GM12878 (cell line): Measurements from ENCODE around the gene STAT5A. TPM values are rescaled to one million over a fixed set of nuclear protein-coding genes. Genes with fewer than 3 reads are reported as not detected.
A peak's percentile ranks its signal among the peaks of the same experiment; 100 is the strongest.

Experiments used
- ATF2 ChIP-seq: IDR thresholded peaks from 2 replicates; pipeline ENCODE4 v1.6.1; 2012; ENCODE audit warnings: low read length, inconsistent platforms
- BCL11A ChIP-seq: IDR thresholded peaks from 2 replicates; pipeline ENCODE4 v1.6.1; 2011; ENCODE audit warnings: low read depth, low read length
- BHLHE40 ChIP-seq, 2 experiments: fragments of 450-650 bp in 1 of 2; IDR thresholded peaks; 2 replicates each; pipeline ENCODE4 v1.6.1; 2011 to 2017; ENCODE audit warnings: low read depth in 2 of 2, borderline replicate concordance in 1 of 2, improper control_type of control experiment in 1 of 2, low read length in 1 of 2, mild to moderate bottlenecking in 1 of 2
- NR2C2 ChIP-seq: IDR thresholded peaks from 2 replicates; pipeline ENCODE4 v1.6.1; 2011; ENCODE audit warnings: borderline replicate concordance, low read depth; ENCODE audit not compliant: control insufficient read depth, insufficient read length
- SIN3A ChIP-seq: IDR thresholded peaks from 2 replicates; pipeline ENCODE4 v1.6.1; 2012; ENCODE audit warnings: low read depth, low read length, improper control_type of control experiment
- STAT1 ChIP-seq: fragments of 450-650 bp; conservative IDR thresholded peaks from 2 replicates; pipeline ENCODE4 v1.6.1; 2014; ENCODE audit warnings: antibody characterized with exemption, mild to moderate bottlenecking
- ZBTB40 ChIP-seq: fragments of 450-650 bp; IDR thresholded peaks from 2 replicates; pipeline ENCODE4 v1.6.1; 2016; ENCODE audit warnings: mild to moderate bottlenecking, moderate library complexity, borderline replicate concordance
- polyA plus RNA-seq, 11 experiments: library from polyadenylated mRNA; depleted of rRNA in 4 of 11; unstranded in 6 of 11; stranded (reverse) in 5 of 11; fragments of >200 nt; fragmentation: Nextera tagmentation in 4 of 11; fragmentation: Illumina TruSeq in 1 of 11; extraction: Ambion mirVana in 4 of 11; extraction: Trizol in 1 of 11; gene quantifications; 1 replicate in 1 of 11; 2 replicates in 10 of 11; pipeline versions ENCODE4 v1.2.1 to v1.2.3, GENCODE V29; 2011 to 2016; ENCODE audit warnings: inconsistent platforms in 2 of 11, missing spikeins in 2 of 11, low read depth in 1 of 11
- total RNA-seq, 4 experiments: library from RNA; depleted of rRNA in 3 of 4; stranded (reverse); fragments of >200 nt in 3 of 4; fragmentation: Illumina TruSeq in 1 of 4; extraction: Trizol in 1 of 4; gene quantifications; 2 replicates each; pipeline versions ENCODE4 v1.2.1 to v1.2.3, GENCODE V29; 2013 to 2021
- TF ChIP-seq, protein P1 (sequence below): fragments of 150-350 bp; IDR thresholded peaks from 2 replicates; pipeline ENCODE4 v1.6.1; 2016; ENCODE audit warnings: low read depth, low read length
- TF ChIP-seq, protein P2 (sequence below): IDR thresholded peaks from 2 replicates; pipeline ENCODE4 v1.6.1; 2011; ENCODE audit warnings: mild to moderate bottlenecking, low read depth, low read length, moderate library complexity; ENCODE audit not compliant: insufficient replicate concordance
- TF ChIP-seq, protein P3 (sequence below): fragments of 450-650 bp; IDR thresholded peaks from 2 replicates; pipeline ENCODE4 v1.6.1; 2016; ENCODE audit warnings: mild to moderate bottlenecking
- TF ChIP-seq, protein P4 (sequence below): IDR thresholded peaks from 2 replicates; pipeline ENCODE4 v1.6.1; 2011; ENCODE audit warnings: borderline replicate concordance, low read depth, mild to moderate bottlenecking, moderate library complexity, low read length; ENCODE audit not compliant: insufficient read depth, poor library complexity, severe bottlenecking
- TF ChIP-seq, protein P5 (sequence below): fragments of 450-650 bp; formaldehyde crosslinking; IDR thresholded peaks from 2 replicates; pipeline ENCODE4 v1.5.0; 2022; ENCODE audit warnings: mild to moderate bottlenecking, missing genetic modification characterization

STAT5A gene
- total and polyA plus RNA-seq, 10 of the 15 experiments (the other 5 are each of a cell fraction or from before 2014, with no cell fraction given), result 14.8 to 86.4 (median 41.5) TPM

- TF ChIP-seq, protein P1, sequence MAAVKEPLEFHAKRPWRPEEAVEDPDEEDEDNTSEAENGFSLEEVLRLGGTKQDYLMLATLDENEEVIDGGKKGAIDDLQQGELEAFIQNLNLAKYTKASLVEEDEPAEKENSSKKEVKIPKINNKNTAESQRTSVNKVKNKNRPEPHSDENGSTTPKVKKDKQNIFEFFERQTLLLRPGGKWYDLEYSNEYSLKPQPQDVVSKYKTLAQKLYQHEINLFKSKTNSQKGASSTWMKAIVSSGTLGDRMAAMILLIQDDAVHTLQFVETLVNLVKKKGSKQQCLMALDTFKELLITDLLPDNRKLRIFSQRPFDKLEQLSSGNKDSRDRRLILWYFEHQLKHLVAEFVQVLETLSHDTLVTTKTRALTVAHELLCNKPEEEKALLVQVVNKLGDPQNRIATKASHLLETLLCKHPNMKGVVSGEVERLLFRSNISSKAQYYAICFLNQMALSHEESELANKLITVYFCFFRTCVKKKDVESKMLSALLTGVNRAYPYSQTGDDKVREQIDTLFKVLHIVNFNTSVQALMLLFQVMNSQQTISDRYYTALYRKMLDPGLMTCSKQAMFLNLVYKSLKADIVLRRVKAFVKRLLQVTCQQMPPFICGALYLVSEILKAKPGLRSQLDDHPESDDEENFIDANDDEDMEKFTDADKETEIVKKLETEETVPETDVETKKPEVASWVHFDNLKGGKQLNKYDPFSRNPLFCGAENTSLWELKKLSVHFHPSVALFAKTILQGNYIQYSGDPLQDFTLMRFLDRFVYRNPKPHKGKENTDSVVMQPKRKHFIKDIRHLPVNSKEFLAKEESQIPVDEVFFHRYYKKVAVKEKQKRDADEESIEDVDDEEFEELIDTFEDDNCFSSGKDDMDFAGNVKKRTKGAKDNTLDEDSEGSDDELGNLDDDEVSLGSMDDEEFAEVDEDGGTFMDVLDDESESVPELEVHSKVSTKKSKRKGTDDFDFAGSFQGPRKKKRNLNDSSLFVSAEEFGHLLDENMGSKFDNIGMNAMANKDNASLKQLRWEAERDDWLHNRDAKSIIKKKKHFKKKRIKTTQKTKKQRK, result no peak
- TF ChIP-seq SIN3A (no peak), STAT1 (no peak), NR2C2 (no peak), ATF2 (no peak), BCL11A (no peak), ZBTB40 (no peak), BHLHE40 (IDR thresholded peaks at IDR 0.05; ENCODE audit: borderline replicate concordance in 1 of 2, low read depth in 2 of 2, low read length in 1 of 2) (peak in 1 of 2 experiments; percentile 71; a peak in 2 of 4 replicates)
- TF ChIP-seq, protein P2, sequence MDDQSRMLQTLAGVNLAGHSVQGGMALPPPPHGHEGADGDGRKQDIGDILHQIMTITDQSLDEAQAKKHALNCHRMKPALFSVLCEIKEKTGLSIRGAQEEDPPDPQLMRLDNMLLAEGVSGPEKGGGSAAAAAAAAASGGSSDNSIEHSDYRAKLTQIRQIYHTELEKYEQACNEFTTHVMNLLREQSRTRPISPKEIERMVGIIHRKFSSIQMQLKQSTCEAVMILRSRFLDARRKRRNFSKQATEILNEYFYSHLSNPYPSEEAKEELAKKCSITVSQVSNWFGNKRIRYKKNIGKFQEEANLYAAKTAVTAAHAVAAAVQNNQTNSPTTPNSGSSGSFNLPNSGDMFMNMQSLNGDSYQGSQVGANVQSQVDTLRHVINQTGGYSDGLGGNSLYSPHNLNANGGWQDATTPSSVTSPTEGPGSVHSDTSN, result no peak
- TF ChIP-seq, protein P3, sequence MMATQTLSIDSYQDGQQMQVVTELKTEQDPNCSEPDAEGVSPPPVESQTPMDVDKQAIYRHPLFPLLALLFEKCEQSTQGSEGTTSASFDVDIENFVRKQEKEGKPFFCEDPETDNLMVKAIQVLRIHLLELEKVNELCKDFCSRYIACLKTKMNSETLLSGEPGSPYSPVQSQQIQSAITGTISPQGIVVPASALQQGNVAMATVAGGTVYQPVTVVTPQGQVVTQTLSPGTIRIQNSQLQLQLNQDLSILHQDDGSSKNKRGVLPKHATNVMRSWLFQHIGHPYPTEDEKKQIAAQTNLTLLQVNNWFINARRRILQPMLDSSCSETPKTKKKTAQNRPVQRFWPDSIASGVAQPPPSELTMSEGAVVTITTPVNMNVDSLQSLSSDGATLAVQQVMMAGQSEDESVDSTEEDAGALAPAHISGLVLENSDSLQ, result no peak
- TF ChIP-seq, protein P4, sequence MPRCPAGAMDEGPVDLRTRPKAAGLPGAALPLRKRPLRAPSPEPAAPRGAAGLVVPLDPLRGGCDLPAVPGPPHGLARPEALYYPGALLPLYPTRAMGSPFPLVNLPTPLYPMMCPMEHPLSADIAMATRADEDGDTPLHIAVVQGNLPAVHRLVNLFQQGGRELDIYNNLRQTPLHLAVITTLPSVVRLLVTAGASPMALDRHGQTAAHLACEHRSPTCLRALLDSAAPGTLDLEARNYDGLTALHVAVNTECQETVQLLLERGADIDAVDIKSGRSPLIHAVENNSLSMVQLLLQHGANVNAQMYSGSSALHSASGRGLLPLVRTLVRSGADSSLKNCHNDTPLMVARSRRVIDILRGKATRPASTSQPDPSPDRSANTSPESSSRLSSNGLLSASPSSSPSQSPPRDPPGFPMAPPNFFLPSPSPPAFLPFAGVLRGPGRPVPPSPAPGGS, result no peak
- TF ChIP-seq, protein P5, sequence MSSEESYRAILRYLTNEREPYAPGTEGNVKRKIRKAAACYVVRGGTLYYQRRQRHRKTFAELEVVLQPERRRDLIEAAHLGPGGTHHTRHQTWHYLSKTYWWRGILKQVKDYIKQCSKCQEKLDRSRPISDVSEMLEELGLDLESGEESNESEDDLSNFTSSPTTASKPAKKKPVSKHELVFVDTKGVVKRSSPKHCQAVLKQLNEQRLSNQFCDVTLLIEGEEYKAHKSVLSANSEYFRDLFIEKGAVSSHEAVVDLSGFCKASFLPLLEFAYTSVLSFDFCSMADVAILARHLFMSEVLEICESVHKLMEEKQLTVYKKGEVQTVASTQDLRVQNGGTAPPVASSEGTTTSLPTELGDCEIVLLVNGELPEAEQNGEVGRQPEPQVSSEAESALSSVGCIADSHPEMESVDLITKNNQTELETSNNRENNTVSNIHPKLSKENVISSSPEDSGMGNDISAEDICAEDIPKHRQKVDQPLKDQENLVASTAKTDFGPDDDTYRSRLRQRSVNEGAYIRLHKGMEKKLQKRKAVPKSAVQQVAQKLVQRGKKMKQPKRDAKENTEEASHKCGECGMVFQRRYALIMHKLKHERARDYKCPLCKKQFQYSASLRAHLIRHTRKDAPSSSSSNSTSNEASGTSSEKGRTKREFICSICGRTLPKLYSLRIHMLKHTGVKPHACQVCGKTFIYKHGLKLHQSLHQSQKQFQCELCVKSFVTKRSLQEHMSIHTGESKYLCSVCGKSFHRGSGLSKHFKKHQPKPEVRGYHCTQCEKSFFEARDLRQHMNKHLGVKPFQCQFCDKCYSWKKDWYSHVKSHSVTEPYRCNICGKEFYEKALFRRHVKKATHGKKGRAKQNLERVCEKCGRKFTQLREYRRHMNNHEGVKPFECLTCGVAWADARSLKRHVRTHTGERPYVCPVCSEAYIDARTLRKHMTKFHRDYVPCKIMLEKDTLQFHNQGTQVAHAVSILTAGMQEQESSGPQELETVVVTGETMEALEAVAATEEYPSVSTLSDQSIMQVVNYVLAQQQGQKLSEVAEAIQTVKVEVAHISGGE (CRISPR knock-in tag), result no peak
Measured at GRCh38 chr17:42276359-42276608, 12.0 kb upstream of the STAT5A start, which contains the start of gene STAT5B (continued).
